IMR-90 (cell line): ENCODE measurements around the gene RAB14. TPM values are rescaled to one million over a fixed set of nuclear protein-coding genes. Genes with fewer than 3 reads are reported as not detected.

ENCODE experiments used
- ATAC-seq: fragments of 200-7000 bp; cut with Tn5 transposase; 2 replicates; pipeline ENCODE4 v1.9.1; 2020; ENCODE audit warnings: low read depth, mild to moderate bottlenecking, moderate library complexity
- BruUV-seq: library from RNA; stranded (reverse); fragments of 400-500 nt; replicated peaks from 2 replicates; lab custom pipeline; 2021; lab: Mats Ljungman, UMichigan
- CTCF ChIA-PET: fragments of 300-600 bp; formaldehyde crosslinking; extraction: SDS; loops from one replicate; lab custom pipeline; 2021; ENCODE audit warnings: antibody characterized with exemption; lab: Yijun Ruan, JAX
- POLR2A ChIA-PET: fragments of 300-600 bp; sonication (Branson Sonifier 250); formaldehyde crosslinking; loops from one replicate; lab custom pipeline; 2022; ENCODE audit warnings: antibody characterized with exemption; ENCODE audit not compliant: unreplicated experiment; lab: Charles Lee
- DNase-seq: peaks from one replicate; pipeline ENCODE4 v3.0.0; 2013
- H2AFZ ChIP-seq: replicated peaks from 2 replicates; pipeline ENCODE3; 2013; ENCODE audit warnings: low read length, mild to moderate bottlenecking; ENCODE audit not compliant: poor library complexity
- H2AK5ac ChIP-seq: 2 replicates; pipeline ENCODE4 v1.6.1; 2013; ENCODE audit warnings: low read depth, low read length, inconsistent platforms
- H2AK9ac ChIP-seq: replicated peaks from 2 replicates; pipeline ENCODE3; 2013; ENCODE audit warnings: mild to moderate bottlenecking, low read depth, low read length, moderate library complexity; ENCODE audit not compliant: poor library complexity
- H2BK120ac ChIP-seq: 2 replicates; pipeline ENCODE4 v1.6.1; 2013; ENCODE audit warnings: low read depth, low read length, inconsistent platforms
- H2BK15ac ChIP-seq: 3 replicates; pipeline ENCODE4 v1.6.1; 2013; ENCODE audit warnings: low read depth, low read length, inconsistent platforms
- H2BK20ac ChIP-seq: 2 replicates; pipeline ENCODE4 v1.6.1; 2013; ENCODE audit warnings: low read depth, mild to moderate bottlenecking, inconsistent platforms, low read length, moderate library complexity
- H2BK5ac ChIP-seq: 2 replicates; pipeline ENCODE4 v1.6.1; 2013; ENCODE audit warnings: mild to moderate bottlenecking, low read depth, low read length, inconsistent platforms; ENCODE audit not compliant: poor library complexity, severe bottlenecking
- H3K14ac ChIP-seq: replicated peaks from 2 replicates; pipeline ENCODE4 v1.6.1; 2013; ENCODE audit warnings: low read depth, low read length, inconsistent platforms
- H3K18ac ChIP-seq: 2 replicates; pipeline ENCODE4 v1.6.1; 2013; ENCODE audit warnings: low read depth, low read length, control low read depth
- H3K23ac ChIP-seq: 2 replicates; pipeline ENCODE4 v1.6.1; 2013; ENCODE audit warnings: low read depth, low read length, inconsistent platforms
- H3K27ac ChIP-seq: 2 replicates; pipeline ENCODE4 v1.5.1; 2013; ENCODE audit warnings: mild to moderate bottlenecking, control low read depth, low read length; ENCODE audit not compliant: insufficient read depth
- H3K27me3 ChIP-seq: 2 replicates; pipeline ENCODE4 v1.6.1; 2013; ENCODE audit warnings: low read length; ENCODE audit not compliant: control insufficient read depth, insufficient read depth
- H3K36me3 ChIP-seq: 2 replicates; pipeline ENCODE4 v1.6.1; 2013; ENCODE audit warnings: low read length, mixed read lengths; ENCODE audit not compliant: control insufficient read depth, insufficient read depth
- H3K4ac ChIP-seq: 2 replicates; pipeline ENCODE4 v1.6.1; 2013; ENCODE audit warnings: low read depth, low read length, inconsistent platforms
- H3K4me1 ChIP-seq: 2 replicates; pipeline ENCODE4 v1.6.1; 2013; ENCODE audit warnings: low read length, mixed read lengths; ENCODE audit not compliant: control insufficient read depth, insufficient read depth
- H3K4me2 ChIP-seq: 2 replicates; pipeline ENCODE4 v1.6.1; 2013; ENCODE audit warnings: low read depth, mild to moderate bottlenecking, control low read depth, low read length, moderate library complexity
- H3K4me3 ChIP-seq: 2 replicates; pipeline ENCODE4 v1.5.1; 2013; ENCODE audit warnings: low read depth, mild to moderate bottlenecking, control low read depth, low read length, moderate library complexity; ENCODE audit not compliant: insufficient read depth
- H3K56ac ChIP-seq: 2 replicates; pipeline ENCODE4 v1.6.1; 2013; ENCODE audit warnings: low read length, inconsistent platforms; ENCODE audit not compliant: insufficient read depth; ENCODE audit errors: extremely low read depth
- H3K79me1 ChIP-seq, 2 experiments: 2 replicates each; pipeline ENCODE4 v1.6.1; 2013; ENCODE audit warnings: low read length in 2 of 2, inconsistent platforms in 1 of 2, low read depth in 1 of 2
- H3K9ac ChIP-seq: 2 replicates; pipeline ENCODE4 v1.6.1; 2013; ENCODE audit warnings: low read depth, low read length, control low read depth
- H3K9me1 ChIP-seq: 2 replicates; pipeline ENCODE4 v1.6.1; 2013; ENCODE audit warnings: low read length, inconsistent platforms; ENCODE audit not compliant: insufficient read depth
- H3K9me3 ChIP-seq: 2 replicates; pipeline ENCODE4 v1.6.1; 2013; ENCODE audit warnings: low read length; ENCODE audit not compliant: control insufficient read depth, insufficient read depth
- H4K20me1 ChIP-seq: 2 replicates; pipeline ENCODE4 v1.6.1; 2013; ENCODE audit warnings: low read length, inconsistent platforms; ENCODE audit not compliant: insufficient read depth
- H4K5ac ChIP-seq: 2 replicates; pipeline ENCODE4 v1.6.1; 2013; ENCODE audit warnings: mild to moderate bottlenecking, low read depth, low read length, control low read depth
- H4K8ac ChIP-seq, 2 experiments: 2 replicates each; pipeline ENCODE4 v1.6.1; 2013; ENCODE audit warnings: low read depth in 2 of 2, low read length in 2 of 2, control low read depth in 1 of 2, inconsistent platforms in 1 of 2
- H4K91ac ChIP-seq: 2 replicates; pipeline ENCODE4 v1.6.1; 2013; ENCODE audit warnings: low read depth, low read length, inconsistent platforms; ENCODE audit not compliant: insufficient read depth
- BHLHE40 ChIP-seq: fragments of 150-350 bp; IDR thresholded peaks from 2 replicates; pipeline ENCODE4 v1.6.1; 2016; ENCODE audit warnings: mild to moderate bottlenecking, low read depth, low read length
- CHD1 ChIP-seq: IDR thresholded peaks from 2 replicates; pipeline ENCODE4 v1.6.1; 2012; ENCODE audit warnings: low read depth, low read length, improper control_type of control experiment
- MAZ ChIP-seq: IDR thresholded peaks from 2 replicates; pipeline ENCODE4 v1.6.1; 2012; ENCODE audit warnings: low read depth, mild to moderate bottlenecking, low read length, improper control_type of control experiment, moderate library complexity, borderline replicate concordance
- MXI1 ChIP-seq: IDR thresholded peaks from 2 replicates; pipeline ENCODE4 v1.6.1; 2012; ENCODE audit warnings: low read depth, mild to moderate bottlenecking, low read length, moderate library complexity, borderline replicate concordance
- NFE2L2 ChIP-seq: fragments of 150-350 bp; IDR thresholded peaks from 2 replicates; pipeline ENCODE4 v1.6.1; 2016; ENCODE audit warnings: low read depth, mild to moderate bottlenecking, low read length
- POLR2A ChIP-seq: IDR thresholded peaks from 2 replicates; pipeline ENCODE4 v1.6.1; 2012; ENCODE audit warnings: mild to moderate bottlenecking, low read depth, low read length
- RAD21 ChIP-seq: IDR thresholded peaks from 2 replicates; pipeline ENCODE4 v1.6.1; 2012; ENCODE audit warnings: low read length, improper control_type of control experiment
- RCOR1 ChIP-seq: IDR thresholded peaks from 2 replicates; pipeline ENCODE4 v1.6.1; 2012; ENCODE audit warnings: mild to moderate bottlenecking, low read length, improper control_type of control experiment; ENCODE audit not compliant: insufficient replicate concordance
- RFX5 ChIP-seq: IDR thresholded peaks from 2 replicates; pipeline ENCODE4 v1.8.0; 2012; ENCODE audit warnings: low read depth, mild to moderate bottlenecking, low read length, moderate library complexity
- SMC3 ChIP-seq: fragments of 150-350 bp; IDR thresholded peaks from 2 replicates; pipeline ENCODE4 v1.6.1; 2016; ENCODE audit warnings: low read depth, mild to moderate bottlenecking, antibody characterized with exemption, low read length, moderate library complexity
- WGBS, 2 experiments: methylation state at CpG; one replicate each; pipeline versions ENCODE4 v1.1.5 to v1.1.7; 2013; ENCODE audit warnings: missing lambda C conversion rate in 2 of 2; ENCODE audit not compliant: insufficient read length in 1 of 2; ENCODE audit errors: extremely low coverage in 2 of 2; 5-methylcytosine and 5-hydroxymethylcytosine counted together
- dilution Hi-C: fragments of 300-500 bp; cut with HindIII; formaldehyde crosslinking; loops from one replicate; pipeline ENCODE4 v1.14.3; 2018; ENCODE audit warnings: low sequenced_read_pairs; ENCODE audit not compliant: unreplicated experiment
- in situ Hi-C: fragments of 300-500 bp; cut with MboI; formaldehyde crosslinking; loops from 3 replicates; pipeline ENCODE4 v1.14.3; 2019; ENCODE audit warnings: low sequenced_read_pairs, inconsistent platforms, mixed read lengths
- intact Hi-C: fragments of 100-400 bp; cut with micrococcal nuclease; formaldehyde crosslinking; loops from 2 replicates; pipeline ENCODE4 v1.10.0; 2022
- polyA plus RNA-seq, 3 experiments: library from polyadenylated mRNA; depleted of rRNA; stranded (reverse); fragments of >200 nt; gene quantifications; 2 replicates each; pipeline ENCODE4 v1.2.3, GENCODE V29; 2012; ENCODE audit warnings: low replicate concordance in 1 of 3
- total RNA-seq: library from RNA; depleted of rRNA; stranded (reverse); fragments of >200 nt; gene quantifications from 2 replicates; pipeline ENCODE4 v1.2.3, GENCODE V29; 2012
- TF ChIP-seq, protein P1 (sequence below): fragments of 150-350 bp; IDR thresholded peaks from 2 replicates; pipeline ENCODE4 v1.6.1; 2017; ENCODE audit warnings: mild to moderate bottlenecking, antibody characterized with exemption, low read length, low read depth
- TF ChIP-seq, protein P2 (sequence below): fragments of 150-350 bp; IDR thresholded peaks from 2 replicates; pipeline ENCODE4 v1.6.1; 2016; ENCODE audit warnings: low read depth, mild to moderate bottlenecking, low read length, moderate library complexity, borderline replicate concordance

RAB14 gene
- total and polyA plus RNA-seq, 2 of the 4 experiments (the other 2 are of a cell fraction): 20.1 to 29.3 TPM

DNA sequence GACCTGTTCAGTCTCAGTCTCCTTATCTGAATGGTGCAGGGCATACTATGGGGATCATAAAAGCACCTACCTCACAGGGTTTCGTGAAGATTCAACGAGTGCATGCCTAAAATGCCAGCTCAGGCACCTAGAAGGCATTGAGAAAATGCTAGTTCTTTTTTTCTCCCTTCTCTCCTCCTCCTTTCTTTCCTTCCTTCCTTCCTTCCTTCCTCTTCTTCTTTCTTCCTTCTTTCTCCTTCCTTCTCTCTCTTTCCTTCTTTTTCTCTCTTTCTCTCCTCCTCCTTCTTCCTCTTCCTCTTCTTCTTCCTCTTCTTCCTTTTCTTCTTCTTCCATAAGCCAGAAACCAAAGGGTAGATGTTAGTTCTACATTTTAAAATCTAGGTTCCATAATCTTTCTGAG, 12.3 kb upstream of the RAB14 start:
- H3K56ac ChIP-seq: no peak overlapping the region
- H2AFZ ChIP-seq: no peak overlapping the region
- ChIA-PET POLR2A (no interaction called here), CTCF (interaction anchor here (0.7 to 3.5 kb wide), 12 partner anchors 12 to 185 kb away, joined by 3 to 18 read pairs (median 5); partner anchors contain the start of gene RAB14)
- H3K27me3 ChIP-seq: no peaks in the 10 kb centered on the region
- intact Hi-C loops: loop anchor here (5.0 kb wide), 1 partner anchor 228 kb away; no protein-coding TSS in a partner anchor
- H4K8ac ChIP-seq: peak overlapping the region in 1 of 2 experiments; percentile 48; a peak in 2 of 4 replicates
- peak overlapping the region; percentile 2; the same call in 2 of the 3 replicates for H2BK15ac ChIP-seq
- WGBS, 2 experiments: no CpG with 5 or more reads among the region's 2 CpGs
- H3K4me3 ChIP-seq: no peak overlapping the region
- dilution Hi-C loops: no loop called here
- H4K91ac ChIP-seq: no peak overlapping the region
- no peaks in the 10 kb centered on the region for H3K36me3 ChIP-seq
- no peak overlapping the region for H2BK20ac ChIP-seq
- no peak overlapping the region for H3K27ac ChIP-seq
- H2AK5ac ChIP-seq: peak overlapping the region; percentile 39; the same call in 1 of the 2 replicates
- 0 out of 2 replicates have a peak overlapping the region, but pooled peaks have one; percentile 21 for H2BK120ac ChIP-seq
- BruUV-seq: no TSS peak
- H4K5ac ChIP-seq: no peak overlapping the region
- H3K9ac ChIP-seq: no peak overlapping the region
- no peak for ATAC-seq
- H3K18ac ChIP-seq: no peak overlapping the region
- no peak overlapping the region for H2BK5ac ChIP-seq
- H3K9me1 ChIP-seq: no peaks in the 10 kb centered on the region
- DNase-seq: no peak
- no peak for TF ChIP-seq RFX5
- TF ChIP-seq, protein P1, sequence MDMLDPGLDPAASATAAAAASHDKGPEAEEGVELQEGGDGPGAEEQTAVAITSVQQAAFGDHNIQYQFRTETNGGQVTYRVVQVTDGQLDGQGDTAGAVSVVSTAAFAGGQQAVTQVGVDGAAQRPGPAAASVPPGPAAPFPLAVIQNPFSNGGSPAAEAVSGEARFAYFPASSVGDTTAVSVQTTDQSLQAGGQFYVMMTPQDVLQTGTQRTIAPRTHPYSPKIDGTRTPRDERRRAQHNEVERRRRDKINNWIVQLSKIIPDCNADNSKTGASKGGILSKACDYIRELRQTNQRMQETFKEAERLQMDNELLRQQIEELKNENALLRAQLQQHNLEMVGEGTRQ: no peak
- TF ChIP-seq, protein P2, sequence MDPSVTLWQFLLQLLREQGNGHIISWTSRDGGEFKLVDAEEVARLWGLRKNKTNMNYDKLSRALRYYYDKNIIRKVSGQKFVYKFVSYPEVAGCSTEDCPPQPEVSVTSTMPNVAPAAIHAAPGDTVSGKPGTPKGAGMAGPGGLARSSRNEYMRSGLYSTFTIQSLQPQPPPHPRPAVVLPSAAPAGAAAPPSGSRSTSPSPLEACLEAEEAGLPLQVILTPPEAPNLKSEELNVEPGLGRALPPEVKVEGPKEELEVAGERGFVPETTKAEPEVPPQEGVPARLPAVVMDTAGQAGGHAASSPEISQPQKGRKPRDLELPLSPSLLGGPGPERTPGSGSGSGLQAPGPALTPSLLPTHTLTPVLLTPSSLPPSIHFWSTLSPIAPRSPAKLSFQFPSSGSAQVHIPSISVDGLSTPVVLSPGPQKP: no peak
- no peak for TF ChIP-seq POLR2A
- TF ChIP-seq RAD21: no peak
- no peak for TF ChIP-seq CHD1
- TF ChIP-seq MAZ: no peak
- no peak for TF ChIP-seq SMC3
- no peak for TF ChIP-seq BHLHE40
- TF ChIP-seq NFE2L2: no peak
- TF ChIP-seq MXI1: no peak
- TF ChIP-seq RCOR1: no peak
- no peak overlapping the region for H3K14ac ChIP-seq
- H2AK9ac ChIP-seq: no peak overlapping the region
- in situ Hi-C loops: loop anchor here (5.0 kb wide), 2 partner anchors 103 to 183 kb away; no protein-coding TSS in a partner anchor
- no peaks in the 10 kb centered on the region for H3K4me1 ChIP-seq
- no peaks in the 10 kb centered on the region for H3K79me1 ChIP-seq
- H3K4me2 ChIP-seq: no peak overlapping the region
- H3K9me3 ChIP-seq: no peaks in the 10 kb centered on the region
- H3K23ac ChIP-seq: no peak overlapping the region
- no peaks in the 10 kb centered on the region for H4K20me1 ChIP-seq
- H3K4ac ChIP-seq: 0 out of 2 replicates have a peak overlapping the region, but pooled peaks have one; percentile 59
